Measurements from ENCODE around the gene AFMID. TPM values are rescaled to one million over a fixed set of nuclear protein-coding genes. Genes with fewer than 3 reads are reported as not detected.

AFMID gene
- total and polyA plus RNA-seq, 7 donors, result 7.4 to 20.8 (median 9.3) TPM

GRCh38 chr17:78182504-78182903 lies 4.7 kb upstream of the AFMID start:
- Histone ChIP-seq H3K4me1 (peaks cover 12% of the 10 kb centered on the region), H3K27me3 (ENCODE audit: insufficient read depth in 3 of 3, low read length in 2 of 3) (no peaks in the 10 kb centered on the region), H3K4me3 (no peak overlapping the region), H3K27ac (no peak overlapping the region), H3K9me3 (no peaks in the 10 kb centered on the region), H3K36me3 (ENCODE audit: insufficient read depth in 1 of 2, low read depth in 1 of 2) (no peaks in the 10 kb centered on the region)
- DNase-seq (no peak), ATAC-seq (no peak)
- WGBS, 3 donors, result 94 to 96% (median 94%) methylated on average over 13 of the region's 13 CpGs
- TF ChIP-seq CTCF (IDR thresholded peaks at IDR 0.05), result no peak
- intact Hi-C loops (cut with DNase I), result loop anchor here in 1 of 2 donors (5.0 kb wide), 1 partner anchor 40 kb away; no protein-coding TSS in a partner anchor

GRCh38 chr17:78183916-78184315 lies 3.2 kb upstream of the AFMID start:
- no peaks in the 10 kb centered on the region for H3K27me3 ChIP-seq (ENCODE audit: insufficient read depth in 3 of 3, low read length in 2 of 3)
- ATAC-seq (no peak), DNase-seq (no peak)
- no peak overlapping the region for H3K27ac ChIP-seq
- no peak for TF ChIP-seq CTCF (IDR thresholded peaks at IDR 0.05)
- H3K4me3 ChIP-seq, result no peak overlapping the region
- no peaks in the 10 kb centered on the region for H3K36me3 ChIP-seq (ENCODE audit: insufficient read depth in 1 of 2, low read depth in 1 of 2)
- intact Hi-C loops (cut with DNase I), result loop anchor here in 1 of 2 donors (5.0 kb wide), 1 partner anchor 42 kb away; no protein-coding TSS in a partner anchor
- H3K4me1 ChIP-seq, result peaks cover 18% of the 10 kb centered on the region
- no peaks in the 10 kb centered on the region for H3K9me3 ChIP-seq
- WGBS, 3 donors, result 84 to 90% (median 84%) methylated on average over 12 of the region's 12 CpGs

- Histone ChIP-seq H3K4me3 (no peak overlapping the region), H3K27me3 (ENCODE audit: insufficient read depth in 3 of 3, low read length in 2 of 3) (no peaks in the 10 kb centered on the region), H3K27ac (no peak overlapping the region), H3K36me3 (ENCODE audit: insufficient read depth in 1 of 2, low read depth in 1 of 2) (no peaks in the 10 kb centered on the region), H3K9me3 (no peaks in the 10 kb centered on the region), H3K4me1 (peaks cover 18% of the 10 kb centered on the region)
- no peak for DNase-seq
- TF ChIP-seq CTCF (IDR thresholded peaks at IDR 0.05), result no peak
- ATAC-seq, result no peak
- WGBS, 3 donors, result 63 to 76% (median 67%) methylated on average over 10 of the region's 10 CpGs
- intact Hi-C loops (cut with DNase I), result loop anchor here in 1 of 2 donors (5.0 kb wide), 1 partner anchor 42 kb away; no protein-coding TSS in a partner anchor
Measured at GRCh38 chr17:78184351-78184750, 2.8 kb upstream of the AFMID start.

GRCh38 chr17:78184868-78185267 lies 2.3 kb upstream of the AFMID start:
- TF ChIP-seq CTCF (IDR thresholded peaks at IDR 0.05), result no peak
- 64 to 81% (median 64%) methylated on average over 9 of the region's 9 CpGs for WGBS, 3 donors
- intact Hi-C loops (cut with DNase I), result loop anchor here in 1 of 2 donors (5.0 kb wide), 2 partner anchors 43 to 67 kb away; no protein-coding TSS in a partner anchor
- no peak overlapping the region for H3K27ac ChIP-seq
- DNase-seq, result no peak
- H3K4me1 ChIP-seq, result peaks cover 17% of the 10 kb centered on the region
- ATAC-seq, result no peak
- H3K9me3 ChIP-seq, result no peaks in the 10 kb centered on the region
- H3K4me3 ChIP-seq, result no peak overlapping the region
- H3K36me3 ChIP-seq (ENCODE audit: insufficient read depth in 1 of 2, low read depth in 1 of 2), result no peaks in the 10 kb centered on the region
- H3K27me3 ChIP-seq (ENCODE audit: insufficient read depth in 3 of 3, low read length in 2 of 3), result no peaks in the 10 kb centered on the region

All from psoas muscle (tissue), 8 donors.